Stimulated activated CD4-positive, alpha-beta T cell treated with anti-CD3 and anti-CD28 coated beads, Interleukin-1b, Interleukin-23, amount 100 ng/mL, for 24 hours (primary cell): ENCODE results near the gene CDK15.

Experiments
- DNase-seq, 4 experiments: peaks; one replicate each; pipeline ENCODE4 v3.0.0-alpha.2; 2020; ENCODE audit warnings: low read depth in 4 of 4, low spot score in 1 of 4

The CDK15 gene

DNA sequence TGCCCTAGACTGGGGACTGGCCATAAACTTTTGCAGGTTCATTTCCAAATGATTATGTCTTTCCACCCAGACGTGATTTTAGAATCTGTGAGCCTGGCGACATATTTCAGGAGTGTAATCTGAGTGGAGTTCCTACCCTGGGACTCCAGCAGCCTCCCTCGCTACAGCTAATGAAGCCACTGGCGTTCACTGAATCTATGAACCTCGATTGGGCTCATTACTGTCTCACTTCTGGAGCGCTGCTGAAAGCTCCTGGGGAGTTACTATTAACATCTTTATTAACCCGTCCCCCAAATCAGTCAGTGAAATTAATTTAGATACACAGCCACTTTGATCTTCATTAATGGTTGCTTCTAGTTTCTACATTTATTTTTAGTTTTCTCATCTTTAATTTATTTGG is 56.5 kb downstream of the CDK15 start:
- DNase-seq, result no peak

DNA sequence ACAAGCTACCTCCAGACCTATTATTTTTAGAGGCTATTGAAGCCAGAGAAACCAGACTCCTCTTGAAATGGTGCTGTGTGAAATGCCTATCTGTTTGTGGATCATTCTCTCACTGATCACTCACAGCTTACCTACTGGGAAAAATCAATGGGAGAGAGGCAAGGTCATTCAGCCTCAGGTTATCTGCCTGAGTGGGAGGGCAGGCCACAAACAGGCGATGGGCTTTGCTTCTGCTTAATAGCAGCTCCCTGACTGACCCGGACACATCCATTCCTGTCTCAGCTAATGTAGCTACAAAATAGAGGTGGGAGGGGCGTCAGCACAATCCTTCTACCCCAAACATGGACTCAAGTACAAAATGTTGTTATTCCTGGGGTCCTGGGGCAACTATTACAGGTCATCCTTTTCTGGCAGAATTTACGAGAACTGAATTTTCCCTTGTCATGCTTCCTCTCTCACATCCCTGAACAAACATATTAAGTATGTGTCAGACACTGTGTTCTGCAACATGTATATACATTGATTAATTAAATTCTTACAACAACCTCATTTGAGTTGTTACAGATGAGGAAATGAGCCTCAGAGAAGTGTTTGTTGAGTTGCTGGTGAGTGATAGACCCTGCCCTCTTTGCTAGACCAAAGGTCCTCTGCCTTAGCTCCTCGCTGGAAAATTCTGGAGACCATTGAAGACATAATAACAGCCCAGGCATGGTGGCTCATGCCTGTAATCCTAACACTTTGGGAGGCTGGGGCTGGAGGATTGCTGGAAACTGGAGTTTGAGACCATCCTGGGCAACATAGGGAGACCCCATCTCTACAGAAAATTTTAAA is 60.5 kb downstream of the CDK15 start:
- DNase-seq, result no peak

DNA sequence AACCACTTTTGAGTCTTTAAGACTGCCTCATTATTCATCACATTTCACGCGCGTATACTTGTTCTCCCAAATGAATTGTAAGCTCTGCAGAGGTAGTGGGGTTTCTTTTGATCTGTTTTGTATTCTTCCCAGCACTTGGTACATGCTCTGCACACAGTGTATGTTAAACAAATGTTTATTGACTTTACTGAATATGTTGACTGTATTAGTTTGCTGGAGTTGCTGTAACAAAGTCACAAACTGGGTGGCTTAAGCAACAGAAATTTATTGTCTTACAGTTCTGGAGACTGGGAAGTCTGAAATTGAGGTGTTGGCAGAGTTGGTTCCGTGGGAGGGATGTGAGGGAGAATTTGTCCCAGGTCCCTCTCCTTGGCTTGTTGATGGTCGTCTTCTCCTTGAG is 65.1 kb downstream of the CDK15 start:
- no peak for DNase-seq

DNA sequence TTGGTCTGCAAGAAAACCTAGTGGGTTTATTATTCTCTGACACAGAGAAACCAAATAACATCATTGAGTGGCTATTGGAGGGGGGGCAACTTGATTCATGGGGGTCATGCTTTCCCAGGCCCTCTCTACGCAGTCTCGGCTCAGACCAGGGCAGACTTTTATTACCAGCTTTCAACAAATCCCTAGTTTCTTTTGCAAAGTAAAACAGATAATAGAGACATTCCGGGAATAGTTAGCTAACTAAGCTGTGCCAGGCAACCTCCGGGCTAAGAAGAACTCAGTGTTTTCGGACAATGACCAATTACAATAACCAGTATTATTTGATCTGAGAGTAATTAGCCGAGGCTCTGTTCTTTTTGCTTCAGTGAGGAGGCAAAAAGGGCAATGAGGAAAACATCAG is 66.3 kb downstream of the CDK15 start:
- no peak for DNase-seq

DNA sequence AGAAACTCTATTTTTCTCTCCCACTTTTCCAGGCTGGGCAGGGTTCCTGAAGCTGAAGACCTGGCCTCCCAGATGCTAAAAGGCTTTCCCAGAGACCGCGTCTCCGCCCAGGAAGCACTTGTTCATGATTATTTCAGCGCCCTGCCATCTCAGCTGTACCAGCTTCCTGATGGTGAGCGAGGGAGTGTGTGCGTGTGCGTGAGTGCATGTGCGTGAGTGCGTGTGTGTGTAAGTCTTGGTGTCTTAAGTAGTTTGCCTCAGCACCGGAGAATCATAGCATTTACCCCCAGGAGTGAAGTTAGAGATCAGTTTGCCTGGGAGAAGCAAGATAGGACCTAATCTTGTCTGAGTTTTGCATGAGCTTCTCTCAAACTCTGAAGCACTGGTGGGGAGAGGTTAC is 73.7 kb downstream of the CDK15 start:
- no peak for DNase-seq

DNA sequence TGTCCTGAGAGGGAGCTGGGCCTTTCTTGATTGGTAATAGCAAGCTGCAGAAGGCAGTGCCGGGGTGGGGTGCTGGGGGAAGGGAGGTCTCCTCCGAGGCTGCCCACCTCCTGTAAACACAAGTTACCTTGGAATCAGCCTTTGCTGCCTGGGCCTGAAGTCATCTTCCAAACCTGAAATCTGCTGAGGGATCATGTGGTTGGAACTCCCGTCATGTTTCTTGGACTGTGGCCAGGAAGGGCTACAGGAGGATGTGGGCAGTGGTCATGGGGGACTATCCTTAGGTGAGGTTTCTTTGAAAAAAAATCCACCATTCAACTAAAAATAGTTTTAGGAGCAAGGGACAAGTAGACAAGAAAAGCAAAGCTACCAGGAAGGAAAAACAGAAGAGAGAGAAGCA is 74.2 kb downstream of the CDK15 start:
- DNase-seq, result no peak

DNA sequence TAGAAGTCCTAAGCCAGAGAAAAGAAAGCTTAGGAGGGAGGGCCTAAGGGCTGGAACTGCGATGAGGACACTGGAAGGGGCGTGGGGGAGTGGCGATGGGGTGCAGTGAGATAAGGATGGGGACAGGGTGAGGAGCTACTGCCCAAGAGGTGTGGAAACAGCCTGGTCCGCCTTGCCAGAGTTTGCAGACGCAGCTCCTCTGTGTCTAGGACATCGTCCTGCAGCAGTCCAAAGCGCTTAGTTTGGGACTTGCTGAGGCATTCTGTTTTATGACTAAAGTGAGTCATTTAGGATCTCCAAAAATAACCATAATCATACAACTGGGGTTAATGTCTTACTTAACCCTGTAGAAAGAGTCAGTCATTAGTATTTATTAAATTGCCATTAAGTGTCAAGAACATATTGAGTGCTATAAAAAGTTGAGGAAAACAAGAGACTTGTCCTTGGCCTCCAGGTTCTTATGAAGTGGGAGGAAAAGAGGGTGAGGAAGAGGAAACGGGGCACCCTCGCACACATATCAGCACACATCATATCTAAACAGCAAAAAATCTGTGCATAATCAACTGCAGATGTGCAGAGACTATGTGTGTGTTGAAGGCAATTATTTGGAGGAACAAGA is 74.8 kb downstream of the CDK15 start:
- no peak for DNase-seq

DNA sequence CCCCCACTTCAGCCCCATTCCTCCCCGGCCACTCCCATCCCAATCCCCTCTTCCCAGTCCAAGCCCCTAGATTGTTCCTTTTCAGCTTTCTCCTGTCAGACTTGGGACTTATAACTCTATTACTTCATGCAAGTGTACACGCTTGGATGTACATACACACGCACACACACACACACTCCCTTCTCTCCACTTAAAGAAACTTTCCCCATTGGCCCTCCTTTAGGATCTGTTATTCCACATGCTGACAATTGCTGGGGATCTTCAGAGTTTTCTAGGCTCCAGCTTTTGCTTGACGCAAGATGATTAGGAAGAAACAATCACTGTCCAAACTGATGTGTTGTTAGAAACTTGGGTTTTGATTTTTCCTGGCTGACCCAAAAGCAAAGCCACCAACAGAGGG is 75.4 kb downstream of the CDK15 start:
- DNase-seq, result no peak

DNA sequence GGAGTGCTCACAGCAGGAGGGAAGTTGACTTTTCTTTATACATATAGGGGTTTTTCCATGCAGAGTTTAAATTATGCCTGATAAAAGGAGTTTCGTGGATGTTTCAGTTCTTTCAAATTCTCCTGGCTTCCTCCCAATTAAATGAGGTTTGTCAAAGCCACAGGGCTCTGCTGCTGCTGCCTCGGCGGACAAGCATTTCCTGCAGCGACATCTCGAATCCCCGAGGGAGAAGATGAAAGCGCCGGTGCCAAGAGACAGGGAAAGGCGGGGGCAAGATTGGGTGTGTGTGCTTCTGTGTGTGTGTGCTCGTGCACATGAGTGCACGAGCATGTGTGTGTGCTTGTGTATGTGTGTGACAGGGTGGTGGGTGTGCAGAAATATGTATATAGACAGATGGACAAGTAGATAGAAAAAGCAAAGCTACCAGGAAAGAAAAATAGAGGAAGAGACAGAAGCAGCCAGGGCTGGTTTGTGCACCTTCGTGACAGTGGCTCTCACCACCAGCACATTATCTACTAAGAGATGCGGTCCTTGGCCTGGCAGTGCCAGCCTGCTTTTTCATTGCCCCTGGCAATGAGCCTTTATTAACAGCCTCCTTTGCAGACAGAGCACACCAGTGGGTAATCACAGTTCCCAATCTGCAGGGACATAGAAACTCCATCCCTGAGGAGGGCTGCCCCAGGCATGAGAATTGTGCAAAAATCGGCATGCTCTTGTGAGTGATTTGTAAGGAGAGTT is 76.2 kb downstream of the CDK15 start:
- no peak for DNase-seq

DNA sequence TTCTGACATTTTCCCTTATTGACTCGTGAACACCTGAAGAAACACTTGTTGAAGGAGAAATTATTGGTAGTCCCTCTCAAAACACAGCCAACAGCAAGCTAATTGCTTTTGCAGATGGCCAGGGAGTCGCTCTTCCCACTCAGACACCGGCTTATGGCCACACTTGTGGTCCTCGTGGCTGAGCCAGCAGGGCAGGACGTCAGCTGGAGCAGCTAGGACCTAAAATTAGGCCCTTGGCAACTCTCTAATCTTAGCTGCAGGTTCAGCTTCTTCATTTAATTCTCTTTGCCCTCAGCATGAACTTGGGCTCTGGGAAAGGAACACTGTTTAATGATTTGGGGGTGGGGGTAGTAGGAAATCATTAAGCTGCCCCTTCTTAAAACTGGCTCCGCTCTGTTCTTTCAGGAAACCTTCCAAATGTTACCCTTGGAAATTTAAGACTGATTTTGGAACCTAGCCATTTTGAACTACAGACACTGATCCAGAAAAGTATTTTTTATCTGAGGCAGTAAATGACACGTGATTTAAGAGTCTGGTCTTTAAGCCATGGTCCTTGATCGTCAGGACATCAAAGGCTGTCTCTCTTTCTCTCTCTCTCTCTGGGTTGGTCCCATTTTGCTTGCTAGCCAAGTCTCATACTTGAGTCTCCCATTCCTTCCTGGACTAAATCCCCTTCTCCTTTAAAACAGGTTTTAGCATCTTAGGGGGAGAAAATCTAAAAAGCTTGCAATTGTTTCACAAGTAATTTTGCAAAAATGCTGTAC is 77.5 kb downstream of the CDK15 start:
- no peak for DNase-seq

DNA sequence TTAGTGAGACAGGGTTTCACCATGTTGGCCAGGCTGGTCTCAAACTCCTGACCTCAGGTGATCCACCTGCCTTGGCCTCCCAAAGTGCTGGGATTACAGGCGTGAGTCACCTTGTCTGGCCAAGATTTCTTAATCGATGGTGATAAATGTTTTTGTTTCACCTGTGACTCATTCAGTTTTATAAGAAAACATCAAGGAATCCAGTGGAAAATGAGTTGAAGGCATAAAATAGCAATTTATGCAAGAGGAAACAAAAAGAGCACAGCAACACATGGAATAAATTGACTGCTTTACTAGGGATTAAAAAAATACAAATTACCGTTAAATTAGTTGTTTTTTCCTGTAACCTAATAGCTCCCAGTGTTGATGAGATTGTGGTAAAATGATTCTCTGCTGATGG is 80.2 kb downstream of the CDK15 start:
- DNase-seq, result no peak

DNA sequence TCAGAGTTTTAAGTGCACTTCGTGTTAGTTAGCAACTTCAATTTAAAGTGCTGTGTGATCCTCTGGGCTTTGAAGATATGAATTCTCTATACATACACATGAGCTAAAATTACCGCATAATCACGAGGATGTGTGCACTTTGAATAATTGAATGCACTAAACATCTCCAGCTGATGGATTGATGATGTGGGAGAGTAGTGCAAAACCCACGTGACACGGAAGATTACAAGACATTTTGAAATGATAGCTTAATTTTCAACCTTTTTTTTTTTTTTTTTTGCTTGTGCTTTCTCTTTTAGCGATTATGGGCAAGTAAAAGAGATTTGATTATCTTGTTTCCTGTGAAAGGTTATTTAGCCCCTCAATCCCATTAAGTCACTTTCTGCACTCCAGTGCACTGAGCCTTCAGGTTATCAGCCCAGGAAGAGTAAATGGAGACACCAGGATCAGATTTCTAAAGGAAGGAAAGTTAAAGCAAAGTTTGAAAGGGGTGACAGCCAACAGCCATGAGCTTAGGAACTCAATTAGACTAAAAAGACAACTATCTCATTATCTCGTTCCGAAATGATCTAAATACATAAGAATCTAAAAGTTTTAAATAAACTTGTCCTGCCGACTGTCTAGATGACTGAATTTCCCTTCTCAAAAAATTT is 81.6 kb downstream of the CDK15 start:
- DNase-seq, result no peak

DNA sequence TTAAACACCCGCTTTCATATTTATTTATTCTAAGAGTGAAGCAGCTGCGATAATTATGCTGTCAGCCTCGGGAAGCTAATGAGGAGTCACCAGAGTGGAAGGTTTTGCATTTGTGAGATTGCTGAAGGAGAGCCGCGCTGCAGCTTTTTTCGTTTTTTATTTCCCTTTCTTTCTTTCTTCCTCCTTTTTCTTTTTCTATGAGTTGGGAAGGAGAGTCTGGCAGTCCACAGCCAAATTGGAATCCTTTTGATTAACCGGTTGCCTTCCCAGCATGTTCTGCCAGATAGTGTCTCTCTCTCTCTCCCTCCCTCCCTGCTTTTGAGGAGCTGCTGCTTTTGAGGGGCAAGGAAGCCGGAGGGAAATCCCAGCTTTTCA is 82.1 kb downstream of the CDK15 start:
- no peak for DNase-seq

DNA sequence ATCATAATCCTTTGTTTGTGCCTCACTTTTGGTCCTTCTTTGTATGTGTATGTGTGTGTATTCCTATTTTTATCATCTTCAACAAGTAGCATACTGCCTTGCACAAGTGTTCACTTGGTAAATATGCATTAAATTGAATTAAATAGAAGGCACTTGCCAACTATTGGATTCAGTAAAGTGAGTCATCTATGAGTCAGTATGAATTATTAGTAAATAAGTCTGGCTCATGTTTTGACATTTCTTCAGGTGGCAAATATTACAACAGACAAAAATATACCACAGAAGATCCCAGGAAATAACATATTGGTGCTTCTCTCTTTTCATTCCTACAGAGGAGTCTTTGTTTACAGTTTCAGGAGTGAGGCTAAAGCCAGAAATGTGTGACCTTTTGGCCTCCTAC is 84.1 kb downstream of the CDK15 start:
- no peak for DNase-seq

DNA sequence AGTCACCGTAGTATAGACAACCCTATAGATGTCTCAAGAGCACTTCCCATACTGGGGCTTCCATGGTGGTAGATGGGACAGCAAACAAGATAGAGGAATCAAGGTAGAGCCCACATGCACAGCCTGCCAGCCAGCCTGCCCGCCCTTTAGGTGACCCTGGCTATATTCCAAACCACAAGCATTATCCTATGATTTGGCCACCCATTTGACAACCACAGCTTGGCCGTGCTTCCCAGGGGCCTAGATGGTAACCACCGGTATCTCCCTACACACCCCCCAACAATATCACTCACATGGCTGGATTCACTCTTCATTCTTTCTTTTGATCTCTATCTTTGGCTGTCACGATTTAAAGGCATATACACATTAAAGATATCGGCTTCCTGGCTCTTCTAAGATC is 85.3 kb downstream of the CDK15 start:
- DNase-seq, result no peak

DNA sequence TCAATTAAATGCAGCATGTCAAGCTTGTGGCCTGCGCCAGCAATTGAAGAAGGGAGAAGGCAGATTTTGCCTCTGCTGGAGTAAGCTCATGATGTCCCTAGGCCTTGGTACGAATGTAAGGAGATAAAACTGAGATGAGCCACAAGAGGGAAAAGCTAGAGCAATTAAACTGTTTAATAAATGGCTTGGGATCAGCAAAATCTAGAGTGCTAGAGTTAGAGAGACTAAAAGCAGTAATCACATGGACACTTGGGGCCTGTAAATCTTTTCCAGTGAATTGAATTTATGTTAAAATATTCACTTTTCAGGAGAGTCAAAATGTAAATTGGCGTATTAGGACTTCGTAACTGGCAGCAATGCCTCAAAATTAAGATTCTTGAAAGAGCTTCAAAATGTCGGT is 86.2 kb downstream of the CDK15 start:
- DNase-seq, result no peak

DNA sequence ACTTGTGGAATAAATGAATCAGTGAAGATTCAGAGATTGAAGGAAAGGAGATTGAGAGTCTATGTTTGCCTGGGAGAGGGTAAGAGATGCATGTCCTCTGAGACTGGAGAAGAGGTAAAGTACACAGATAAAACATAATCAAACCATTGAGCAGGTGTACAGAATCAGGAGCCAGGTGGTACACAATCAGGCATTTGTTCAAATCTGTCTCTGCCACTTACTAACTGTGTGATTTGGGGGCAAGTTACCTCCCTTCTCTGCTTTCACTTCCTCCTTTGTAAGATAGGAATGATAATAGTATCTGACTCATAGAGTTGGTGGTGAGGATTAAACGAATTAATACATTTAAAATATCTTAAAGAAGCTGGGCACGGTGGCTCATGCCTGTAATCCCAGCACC is 94.0 kb downstream of the CDK15 start:
- DNase-seq, result no peak

DNA sequence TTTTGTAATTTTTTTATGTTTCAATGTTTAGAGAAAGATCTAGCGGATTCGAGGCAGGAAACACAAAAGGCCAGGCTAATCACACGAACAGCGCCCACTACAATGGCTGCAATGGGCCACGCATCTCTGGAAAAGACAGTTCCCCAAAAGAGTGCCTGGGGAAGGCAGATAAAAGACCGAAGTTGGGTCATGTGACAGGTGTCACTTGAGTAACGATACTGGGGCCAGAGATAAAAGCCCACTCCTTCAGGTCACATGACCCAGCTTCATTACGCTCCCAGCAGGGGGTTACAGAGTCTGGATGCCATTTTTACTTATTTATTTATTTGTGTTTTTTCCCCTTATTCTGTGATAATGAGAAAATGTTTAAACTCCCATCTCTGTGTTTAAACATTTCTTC is 95.4 kb downstream of the CDK15 start:
- no peak for DNase-seq

DNA sequence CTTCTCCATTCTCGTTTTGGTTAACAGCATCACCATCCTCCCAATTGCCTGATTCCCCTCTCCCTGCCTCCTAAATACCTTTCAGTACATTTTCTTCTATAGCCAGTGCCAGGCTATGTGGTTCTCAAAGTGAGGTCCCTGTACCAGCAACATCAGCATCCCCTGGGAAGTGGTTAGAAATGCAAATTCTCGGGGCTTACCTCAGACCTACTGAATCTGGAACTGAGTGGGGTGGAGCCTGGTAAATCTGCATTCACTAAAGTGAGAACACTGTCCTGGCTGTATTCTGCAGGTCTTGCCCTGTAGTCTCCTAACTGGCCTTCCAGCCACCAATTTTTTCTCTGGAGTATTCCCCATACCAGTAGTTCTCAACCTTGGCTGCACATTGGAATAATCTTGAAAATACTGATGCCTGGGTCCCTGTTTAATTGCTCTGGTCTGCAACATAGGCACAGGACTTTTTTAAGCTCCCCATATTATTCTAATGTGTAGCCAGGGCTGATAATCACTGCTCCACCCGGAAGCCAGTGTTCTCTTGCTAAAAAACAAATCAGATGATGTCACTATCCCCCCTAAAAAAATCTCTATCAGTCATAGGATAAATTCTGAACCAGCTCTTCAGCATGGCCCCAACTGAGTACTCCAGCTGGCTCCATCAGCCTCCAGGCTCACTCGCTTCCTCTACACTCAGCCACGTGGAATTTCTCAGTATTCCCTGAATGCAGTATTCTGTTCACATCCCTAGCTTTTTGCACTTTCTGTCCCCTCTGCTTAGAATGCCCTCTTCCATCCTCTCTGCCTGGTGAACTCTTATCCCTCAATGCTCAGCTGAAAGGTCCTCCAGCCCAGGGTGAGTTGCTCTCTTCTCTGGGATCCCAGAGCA is 98.4 kb downstream of the CDK15 start:
- DNase-seq, result no peak
